Measurements from ENCODE around the gene SLC47A2.

DNA sequence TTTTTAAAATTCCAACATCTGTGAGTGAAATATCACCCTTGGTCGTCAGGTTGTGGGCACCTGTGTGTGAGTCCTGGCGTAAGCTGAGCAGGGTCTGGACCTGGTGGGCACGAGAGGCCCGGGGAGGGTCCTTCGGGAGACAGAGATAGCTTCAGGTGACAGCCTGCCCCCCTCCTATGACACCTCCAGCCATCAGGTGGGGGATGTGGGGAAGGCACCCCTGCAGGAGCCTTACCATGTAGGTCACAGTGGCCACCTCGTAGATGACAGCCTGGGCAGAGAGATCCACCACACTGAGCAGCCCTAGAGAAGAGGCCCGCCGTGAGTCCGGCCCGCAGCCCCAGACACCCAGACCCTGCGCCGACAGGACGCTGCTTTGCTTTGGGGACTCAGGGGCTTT lies 11.2 kb downstream of the SLC47A2 start:
- TF ChIP-seq, protein P1, sequence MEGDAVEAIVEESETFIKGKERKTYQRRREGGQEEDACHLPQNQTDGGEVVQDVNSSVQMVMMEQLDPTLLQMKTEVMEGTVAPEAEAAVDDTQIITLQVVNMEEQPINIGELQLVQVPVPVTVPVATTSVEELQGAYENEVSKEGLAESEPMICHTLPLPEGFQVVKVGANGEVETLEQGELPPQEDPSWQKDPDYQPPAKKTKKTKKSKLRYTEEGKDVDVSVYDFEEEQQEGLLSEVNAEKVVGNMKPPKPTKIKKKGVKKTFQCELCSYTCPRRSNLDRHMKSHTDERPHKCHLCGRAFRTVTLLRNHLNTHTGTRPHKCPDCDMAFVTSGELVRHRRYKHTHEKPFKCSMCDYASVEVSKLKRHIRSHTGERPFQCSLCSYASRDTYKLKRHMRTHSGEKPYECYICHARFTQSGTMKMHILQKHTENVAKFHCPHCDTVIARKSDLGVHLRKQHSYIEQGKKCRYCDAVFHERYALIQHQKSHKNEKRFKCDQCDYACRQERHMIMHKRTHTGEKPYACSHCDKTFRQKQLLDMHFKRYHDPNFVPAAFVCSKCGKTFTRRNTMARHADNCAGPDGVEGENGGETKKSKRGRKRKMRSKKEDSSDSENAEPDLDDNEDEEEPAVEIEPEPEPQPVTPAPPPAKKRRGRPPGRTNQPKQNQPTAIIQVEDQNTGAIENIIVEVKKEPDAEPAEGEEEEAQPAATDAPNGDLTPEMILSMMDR (IDR thresholded peaks at IDR 0.05): no peak
- TF ChIP-seq ZFX (IDR thresholded peaks at IDR 0.05; ENCODE audit: borderline replicate concordance): no peak
